Keratinocyte (primary cell): ENCODE data around the gene CD96.

ENCODE experiments used
- EZH2 ChIP-seq: IDR thresholded peaks from one replicate; pipeline ENCODE4 v1.6.1; 2012; ENCODE audit warnings: inconsistent platforms, mild to moderate bottlenecking, low read length, moderate library complexity
- TF ChIP-seq, protein P1 (sequence below), 3 experiments: IDR thresholded peaks in 1 of 3; conservative IDR thresholded peaks in 1 of 3; optimal IDR thresholded peaks in 1 of 3; 2 replicates in 2 of 3; 3 replicates in 1 of 3; pipeline versions ENCODE3 to v1.5.1; 2011; ENCODE audit warnings: low read length in 3 of 3, mild to moderate bottlenecking in 3 of 3, moderate library complexity in 2 of 3, control low read depth in 1 of 3, inconsistent platforms in 1 of 3; ENCODE audit not compliant: insufficient read depth in 2 of 3; ENCODE audit errors: extremely low read depth in 1 of 3

DNA sequence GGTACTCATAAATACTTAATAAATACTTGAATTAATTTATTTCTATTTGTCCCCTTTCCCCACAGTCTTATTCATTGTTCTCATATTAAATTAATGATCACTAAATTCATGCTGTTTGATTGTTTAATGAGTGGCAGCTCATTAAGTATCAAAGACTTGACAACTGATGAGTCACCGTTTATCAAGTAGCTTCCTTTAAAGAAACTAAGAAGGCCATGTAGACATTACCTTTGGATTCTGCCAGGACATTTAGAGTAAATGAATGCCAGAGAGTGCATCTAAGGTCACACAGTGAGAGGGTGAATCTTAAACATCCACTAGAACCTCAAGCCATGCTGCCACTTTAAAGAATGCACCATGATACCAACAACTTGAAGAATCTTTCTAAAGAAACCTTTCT lies 29.3 kb downstream of the CD96 start:
- TF ChIP-seq, protein P1, sequence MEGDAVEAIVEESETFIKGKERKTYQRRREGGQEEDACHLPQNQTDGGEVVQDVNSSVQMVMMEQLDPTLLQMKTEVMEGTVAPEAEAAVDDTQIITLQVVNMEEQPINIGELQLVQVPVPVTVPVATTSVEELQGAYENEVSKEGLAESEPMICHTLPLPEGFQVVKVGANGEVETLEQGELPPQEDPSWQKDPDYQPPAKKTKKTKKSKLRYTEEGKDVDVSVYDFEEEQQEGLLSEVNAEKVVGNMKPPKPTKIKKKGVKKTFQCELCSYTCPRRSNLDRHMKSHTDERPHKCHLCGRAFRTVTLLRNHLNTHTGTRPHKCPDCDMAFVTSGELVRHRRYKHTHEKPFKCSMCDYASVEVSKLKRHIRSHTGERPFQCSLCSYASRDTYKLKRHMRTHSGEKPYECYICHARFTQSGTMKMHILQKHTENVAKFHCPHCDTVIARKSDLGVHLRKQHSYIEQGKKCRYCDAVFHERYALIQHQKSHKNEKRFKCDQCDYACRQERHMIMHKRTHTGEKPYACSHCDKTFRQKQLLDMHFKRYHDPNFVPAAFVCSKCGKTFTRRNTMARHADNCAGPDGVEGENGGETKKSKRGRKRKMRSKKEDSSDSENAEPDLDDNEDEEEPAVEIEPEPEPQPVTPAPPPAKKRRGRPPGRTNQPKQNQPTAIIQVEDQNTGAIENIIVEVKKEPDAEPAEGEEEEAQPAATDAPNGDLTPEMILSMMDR (optimal IDR thresholded peaks at IDR 0.05 in 1 of 3, IDR thresholded peaks at IDR 0.05 in 1 of 3, conservative IDR thresholded peaks at IDR 0.05 in 1 of 3; ENCODE audit: extremely low read depth in 1 of 3, insufficient read depth in 2 of 3, low read length in 3 of 3), result no peak
- TF ChIP-seq EZH2, result no peak
